Endometrial microvascular endothelial cells (primary cell): ENCODE measurements around the gene CHRNG. TPM values are rescaled to one million over a fixed set of nuclear protein-coding genes. Genes with fewer than 3 reads are reported as not detected.

Experiments used
- in situ Hi-C: cut with HindIII; loops from 2 replicates; pipeline ENCODE4 v1.10.0; 2017; ENCODE audit warnings: low sequenced_read_pairs, low pct_unique_long_range_greater_than_20kb; ENCODE audit errors: inconsistent ontology term
- total RNA-seq: library from RNA; depleted of rRNA; stranded (reverse); fragments of >200 nt; gene quantifications from one replicate; pipeline ENCODE4 v1.2.3, GENCODE V29; 2015; ENCODE audit errors: inconsistent ontology term

The CHRNG gene
- total RNA-seq, 1 donor from 2014 or later: not detected

GRCh38 chr2:232540441-232541041 is 1.0 kb downstream of the CHRNG start:
- in situ Hi-C loops: no loop called here

- in situ Hi-C loops: no loop called here
Measured at GRCh38 chr2:232541195-232541960, 1.9 kb downstream of the CHRNG start.

DNA sequence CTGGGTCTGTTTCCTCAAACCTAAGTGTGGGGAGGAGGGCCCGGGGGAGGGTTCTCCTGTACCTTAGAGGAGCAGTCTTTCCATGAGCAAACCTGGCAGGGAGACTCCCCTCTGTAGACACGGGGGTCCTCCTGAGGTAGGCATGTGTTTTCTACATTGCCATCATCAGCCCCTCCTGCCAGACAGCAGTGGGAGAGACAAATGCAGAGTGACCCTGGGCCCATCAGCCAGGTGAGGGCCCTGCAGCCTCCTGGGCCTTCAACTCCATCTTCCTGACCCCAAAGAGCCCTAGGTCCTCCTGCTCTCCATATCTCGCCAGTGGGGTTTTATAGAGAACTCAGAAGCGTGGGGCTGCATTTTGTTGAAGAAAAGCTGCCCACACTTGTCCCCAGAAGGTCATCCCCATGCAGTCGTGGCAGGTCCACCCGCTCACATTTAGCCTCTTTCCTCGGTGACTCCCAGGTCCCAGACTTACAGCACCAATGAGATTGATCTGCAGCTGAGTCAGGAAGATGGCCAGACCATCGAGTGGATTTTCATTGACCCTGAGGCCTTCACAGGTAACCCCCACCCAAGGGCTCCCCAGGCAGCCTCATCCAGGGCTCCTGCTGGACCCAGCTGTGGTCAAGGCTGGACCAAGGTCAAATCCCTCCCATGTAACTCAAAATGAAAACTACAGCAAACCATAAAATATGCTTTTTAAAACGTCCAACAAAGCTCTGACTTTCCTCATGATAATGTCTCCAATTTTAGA is 2.6 kb downstream of the CHRNG start:
- in situ Hi-C loops: no loop called here

GRCh38 chr2:232542715-232543467 is 3.4 kb downstream of the CHRNG start:
- in situ Hi-C loops: no loop called here

DNA sequence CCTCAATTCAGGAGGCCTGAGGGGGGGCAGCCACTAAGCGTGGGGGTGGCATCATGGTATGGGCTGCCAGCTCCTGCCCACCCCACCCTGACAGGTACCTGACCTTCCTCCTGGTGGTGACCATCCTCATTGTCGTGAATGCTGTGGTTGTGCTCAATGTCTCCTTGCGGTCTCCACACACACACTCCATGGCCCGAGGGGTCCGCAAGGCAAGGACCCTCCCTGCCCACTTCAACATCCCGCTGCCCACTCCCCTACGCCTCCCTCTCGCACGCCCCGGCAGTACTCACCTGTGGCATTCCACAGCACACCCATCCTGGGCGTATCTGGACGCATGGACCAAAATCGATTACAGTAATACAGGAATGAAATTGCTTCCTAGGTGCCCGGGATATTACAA is 4.0 kb downstream of the CHRNG start:
- in situ Hi-C loops: no loop called here

DNA sequence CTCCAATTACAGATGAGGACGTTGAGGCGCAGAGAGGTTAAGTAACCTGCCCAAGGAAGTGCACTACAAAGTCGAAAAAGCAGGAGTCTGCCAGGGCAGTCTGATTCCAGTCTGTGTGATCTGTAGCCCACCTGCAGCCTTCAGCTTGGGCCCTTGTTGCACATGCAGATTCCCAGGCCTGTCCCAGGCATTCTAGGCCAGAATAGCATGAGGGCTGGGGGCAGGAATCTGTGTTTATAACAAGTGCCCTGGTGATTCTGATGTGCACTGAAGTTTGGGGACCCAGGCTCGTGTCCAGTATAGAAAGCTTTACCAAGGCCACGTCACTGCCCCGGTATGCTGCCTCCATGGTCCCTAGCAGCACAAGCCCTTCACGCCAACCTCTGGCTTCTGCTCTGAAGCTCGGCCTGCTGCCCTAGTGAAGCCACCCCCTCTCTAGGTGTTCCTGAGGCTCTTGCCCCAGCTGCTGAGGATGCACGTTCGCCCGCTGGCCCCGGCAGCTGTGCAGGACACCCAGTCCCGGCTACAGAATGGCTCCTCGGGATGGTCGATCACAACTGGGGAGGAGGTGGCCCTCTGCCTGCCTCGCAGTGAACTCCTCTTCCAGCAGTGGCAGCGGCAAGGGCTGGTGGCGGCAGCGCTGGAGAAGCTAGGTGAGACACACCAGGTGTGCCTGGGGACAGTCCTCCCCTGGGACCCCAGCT is 4.6 kb downstream of the CHRNG start:
- in situ Hi-C loops: no loop called here

- in situ Hi-C loops: no loop called here
Measured at GRCh38 chr2:232544674-232545073, 5.2 kb downstream of the CHRNG start.

DNA sequence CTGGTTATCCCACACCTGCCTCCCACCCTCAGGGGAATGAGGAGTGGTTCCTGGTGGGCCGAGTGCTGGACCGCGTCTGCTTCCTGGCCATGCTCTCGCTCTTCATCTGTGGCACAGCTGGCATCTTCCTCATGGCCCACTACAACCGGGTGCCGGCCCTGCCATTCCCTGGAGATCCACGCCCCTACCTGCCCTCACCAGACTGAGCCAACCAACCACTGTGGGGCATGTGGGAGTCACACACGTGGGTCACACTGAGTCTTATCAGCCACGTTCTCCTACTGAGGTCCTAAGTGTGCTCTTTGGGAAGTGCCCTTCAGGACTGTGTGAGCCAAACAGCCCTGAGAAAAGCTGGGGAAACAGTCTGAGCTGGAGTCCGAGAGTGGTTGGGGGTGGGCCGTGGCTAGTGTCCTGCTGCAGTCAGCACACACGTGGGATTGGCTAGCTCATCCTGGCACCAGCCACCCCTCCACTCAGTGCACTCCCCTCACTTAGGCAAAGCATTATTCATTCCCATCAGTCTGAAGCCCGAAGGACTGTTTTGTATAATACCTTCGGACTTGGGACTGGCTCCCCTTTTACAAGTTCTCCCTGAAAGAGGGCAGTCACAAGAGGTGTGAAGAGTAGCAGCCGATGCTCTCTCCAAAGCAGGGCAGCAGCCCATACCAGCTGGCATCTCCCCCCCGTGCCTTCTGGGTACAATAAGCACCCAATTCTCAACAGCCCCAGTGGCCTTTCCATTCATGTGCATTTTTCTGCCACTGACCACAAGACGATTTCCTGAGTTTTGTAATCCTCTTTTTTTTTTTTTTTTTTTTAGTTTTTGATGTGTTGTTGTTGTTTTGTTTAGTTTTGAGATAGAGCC is 6.3 kb downstream of the CHRNG start:
- in situ Hi-C loops: no loop called here

DNA sequence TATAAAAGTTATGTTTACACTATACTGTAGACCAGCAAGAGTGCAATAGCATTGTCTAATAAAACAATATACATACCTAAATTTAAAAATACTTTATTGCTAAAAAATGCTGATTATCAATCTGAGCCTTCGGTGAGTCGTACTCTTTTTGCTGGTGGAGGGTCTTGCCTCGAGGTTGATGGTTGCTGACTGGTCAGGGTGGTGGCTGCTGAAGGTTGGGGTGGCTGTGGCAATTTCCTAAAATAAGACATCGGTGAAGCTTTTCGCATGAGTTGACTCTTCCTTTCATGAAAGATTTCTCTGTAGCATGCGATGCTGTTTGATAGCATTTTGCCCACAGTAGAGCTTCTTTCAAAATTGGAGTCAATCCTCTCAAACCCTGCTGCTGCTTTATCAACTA is 8.5 kb downstream of the CHRNG start:
- in situ Hi-C loops: no loop called here

GRCh38 chr2:232549655-232550353 is 10.3 kb downstream of the CHRNG start:
- in situ Hi-C loops: no loop called here

DNA sequence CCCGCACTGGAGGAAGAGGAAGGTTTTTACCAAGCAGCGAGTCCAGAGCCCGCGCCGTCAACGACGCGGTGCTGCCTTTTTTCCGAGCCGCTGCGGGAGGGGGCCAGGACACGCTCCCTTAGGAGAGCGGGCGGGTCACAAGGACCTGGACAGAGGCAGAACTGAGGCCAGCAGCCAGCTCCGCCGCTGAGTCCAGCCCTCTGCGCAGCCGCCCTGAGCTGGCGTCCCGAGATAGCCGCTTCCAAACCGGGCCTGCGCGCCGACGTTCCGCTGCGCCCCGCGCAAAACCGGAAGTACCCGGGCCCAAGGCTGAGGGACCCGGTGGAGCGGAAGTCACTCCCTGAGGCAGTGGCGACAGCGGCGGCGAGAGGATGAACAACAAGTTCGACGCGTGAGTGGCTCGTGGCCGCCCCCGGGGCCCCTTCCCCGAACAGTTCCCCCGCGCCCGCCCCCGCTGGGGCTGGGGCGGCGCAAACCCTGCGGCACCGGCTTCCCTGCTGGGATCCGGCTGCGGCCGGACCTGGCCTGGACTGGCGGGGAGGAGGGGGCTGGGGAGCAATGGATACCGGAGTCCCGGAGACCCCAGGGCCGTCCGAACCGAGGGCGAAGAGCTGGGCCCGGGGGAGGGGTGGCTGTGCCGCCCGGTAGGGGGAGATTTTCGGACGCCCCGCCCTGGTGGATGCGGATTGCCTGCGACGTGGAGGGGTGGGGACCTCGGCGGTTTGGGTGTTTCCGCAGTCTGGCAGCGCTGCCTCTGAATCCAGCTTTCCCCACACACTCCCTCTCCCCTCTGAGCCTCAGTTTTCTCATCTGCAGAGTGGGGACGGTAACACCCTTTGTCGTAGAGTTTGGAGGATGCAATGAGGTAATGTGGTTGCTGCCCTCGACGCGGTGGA is 11.1 kb downstream of the CHRNG start, which contains the start of the genes EIF4E2 and TIGD1:
Gene EIF4E2, plus strand, starts transcription at position 336 of the 896 bp plus-strand sequence. Its CDS starts 36 bp downstream, at position 372.
Gene TIGD1, minus strand, starts transcription at position 204 of the 896 bp plus-strand sequence. CDS start 675 bp downstream, outside the sequence.
- in situ Hi-C loops: no loop called here

DNA sequence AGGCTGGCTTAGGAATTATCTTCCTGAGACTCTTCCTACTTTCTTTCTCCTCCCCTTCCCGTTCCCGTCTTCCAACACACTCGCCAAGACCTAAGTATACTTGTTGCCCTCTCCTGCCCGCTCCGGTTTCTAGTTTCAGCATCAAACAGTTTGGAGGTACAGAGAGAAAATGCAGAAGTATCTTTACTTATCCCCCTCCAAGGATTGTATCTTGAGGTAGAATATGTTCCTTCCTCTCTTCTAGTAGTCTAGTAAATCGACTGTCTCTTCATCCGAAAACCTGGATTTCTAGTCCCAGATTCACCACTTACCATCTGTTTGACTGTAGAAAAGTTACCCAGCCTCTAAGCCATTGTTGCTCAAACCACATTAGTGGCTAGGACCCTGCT is 11.8 kb downstream of the CHRNG start:
- in situ Hi-C loops: no loop called here

- in situ Hi-C loops: no loop called here
Measured at GRCh38 chr2:232551776-232552175, 12.3 kb downstream of the CHRNG start.

DNA sequence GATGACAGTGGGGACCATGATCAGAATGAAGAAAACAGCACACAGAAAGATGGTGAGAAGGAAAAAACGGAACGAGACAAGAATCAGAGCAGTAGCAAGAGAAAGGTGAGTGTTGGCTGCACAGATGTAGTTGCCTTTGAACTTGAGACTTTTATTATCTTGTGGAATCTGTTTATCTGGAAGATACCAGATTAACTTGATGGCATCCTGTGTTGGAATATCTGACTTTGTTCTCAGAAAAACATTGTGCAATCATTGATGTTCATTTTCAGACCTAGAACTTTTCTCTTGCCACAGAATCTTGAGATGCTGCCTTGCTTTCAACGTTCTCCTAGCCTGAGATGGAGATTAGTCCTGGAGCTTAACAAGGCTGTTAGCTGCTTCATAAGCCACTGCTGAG is 16.9 kb downstream of the CHRNG start:
- in situ Hi-C loops: no loop called here

GRCh38 chr2:232562515-232563151 is 23.1 kb downstream of the CHRNG start:
- in situ Hi-C loops: no loop called here

DNA sequence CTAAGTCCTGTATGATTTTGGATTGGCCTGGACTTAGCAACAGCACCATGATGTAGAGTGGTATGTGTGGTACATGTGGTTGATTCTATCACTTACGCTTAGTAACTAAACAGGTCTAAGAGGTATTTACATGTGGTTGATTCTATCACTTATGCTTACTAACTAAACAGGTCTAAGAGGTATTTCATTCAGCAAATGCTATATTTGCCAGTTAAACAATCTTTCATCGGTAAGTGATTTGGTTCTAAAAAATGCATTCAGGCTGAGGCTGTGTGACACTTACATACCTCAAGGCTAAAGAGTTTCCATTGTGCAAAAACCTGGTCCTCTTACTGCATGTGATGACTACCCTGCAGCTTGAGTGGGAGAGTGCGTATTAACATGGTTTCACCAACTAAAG is 24.1 kb downstream of the CHRNG start:
- in situ Hi-C loops: no loop called here
